T-helper 2 cell (primary cell): ENCODE results near the gene KCNJ1.

Experiments
- DNase-seq, 5 experiments: peaks; one replicate each; pipeline versions ENCODE4 v3.0.0 to v3.0.0-alpha.2; 2012 to 2022

The KCNJ1 gene

DNA sequence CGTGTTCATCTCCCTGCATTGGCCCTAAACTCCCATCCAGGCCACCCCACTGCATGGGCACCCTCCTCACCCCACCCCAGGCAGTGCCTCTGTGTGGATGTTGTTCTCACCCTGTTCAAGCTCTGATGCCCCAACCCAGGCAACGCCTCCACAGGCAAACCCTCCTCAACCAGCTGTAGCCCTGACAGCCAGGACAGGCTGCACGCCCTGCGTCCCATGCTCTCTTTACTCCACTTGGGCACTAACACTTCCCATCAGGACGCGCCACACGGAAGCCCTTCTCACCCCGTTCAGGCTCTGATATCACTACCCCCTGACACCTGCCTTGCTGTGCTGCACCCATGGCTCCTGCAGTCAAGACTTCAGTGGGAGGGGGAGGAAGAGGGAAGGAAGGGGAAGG, 47.9 kb downstream of the KCNJ1 start:
- no peak for DNase-seq

DNA sequence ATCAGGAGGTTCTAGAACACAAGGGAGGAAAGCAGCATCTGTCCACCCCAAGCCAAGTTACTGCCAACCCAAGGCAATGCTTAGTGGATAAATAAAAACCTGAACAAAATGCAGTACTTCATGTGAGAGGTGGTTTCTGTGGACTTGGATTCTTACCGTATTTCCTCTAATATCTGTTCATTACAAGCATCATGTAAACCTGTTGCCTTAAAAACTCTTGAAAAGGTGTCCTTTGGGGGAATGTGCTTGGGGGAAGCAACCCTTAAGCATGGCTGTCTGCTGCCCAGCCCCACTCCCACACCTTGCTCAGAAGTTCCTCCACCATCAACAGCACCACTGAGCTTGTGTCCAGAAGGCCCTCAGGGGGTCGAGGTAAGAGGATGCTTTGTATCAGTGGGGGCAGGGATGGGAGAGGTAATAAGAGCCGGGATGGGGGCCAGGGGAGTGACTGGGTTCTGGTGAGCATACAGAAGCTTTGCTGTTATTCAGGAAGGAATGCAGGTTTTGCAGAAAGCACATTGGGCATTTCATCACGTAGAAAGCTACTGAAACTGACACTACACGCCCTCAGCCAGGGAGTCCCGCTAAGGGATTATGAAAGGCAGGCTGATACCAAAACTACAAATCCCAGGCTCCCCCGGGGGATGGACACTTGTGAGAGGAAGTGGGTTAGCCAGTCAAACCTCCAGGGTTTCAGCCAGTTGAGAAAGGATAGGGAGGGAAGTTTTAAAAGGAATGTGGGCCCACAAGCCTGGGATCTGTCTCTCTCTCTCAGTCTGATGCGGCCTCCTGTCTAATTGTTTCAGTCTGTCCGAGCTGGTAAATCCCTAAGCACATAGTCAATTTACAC, 52.0 kb downstream of the KCNJ1 start:
- DNase-seq = no peak

DNA sequence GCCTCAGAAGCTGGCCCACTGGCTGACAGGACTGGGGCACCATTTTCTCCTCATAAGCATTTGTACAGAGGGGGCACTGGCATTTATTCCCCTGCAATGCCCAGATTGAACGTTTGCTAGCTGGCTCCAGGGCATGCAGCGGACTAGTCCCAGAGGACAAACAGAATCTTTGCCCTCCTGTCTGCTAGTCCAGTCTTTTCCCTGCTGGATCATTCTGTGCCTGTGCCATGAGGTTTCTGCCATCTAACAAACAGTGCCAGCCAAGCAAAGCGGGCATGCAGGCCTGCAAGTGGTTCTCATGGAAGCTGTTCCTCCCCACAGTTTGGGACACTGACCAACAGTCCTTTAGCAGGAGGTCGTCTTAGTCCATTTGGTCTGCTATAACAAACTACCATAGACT, 53.4 kb downstream of the KCNJ1 start:
- DNase-seq = no peak

DNA sequence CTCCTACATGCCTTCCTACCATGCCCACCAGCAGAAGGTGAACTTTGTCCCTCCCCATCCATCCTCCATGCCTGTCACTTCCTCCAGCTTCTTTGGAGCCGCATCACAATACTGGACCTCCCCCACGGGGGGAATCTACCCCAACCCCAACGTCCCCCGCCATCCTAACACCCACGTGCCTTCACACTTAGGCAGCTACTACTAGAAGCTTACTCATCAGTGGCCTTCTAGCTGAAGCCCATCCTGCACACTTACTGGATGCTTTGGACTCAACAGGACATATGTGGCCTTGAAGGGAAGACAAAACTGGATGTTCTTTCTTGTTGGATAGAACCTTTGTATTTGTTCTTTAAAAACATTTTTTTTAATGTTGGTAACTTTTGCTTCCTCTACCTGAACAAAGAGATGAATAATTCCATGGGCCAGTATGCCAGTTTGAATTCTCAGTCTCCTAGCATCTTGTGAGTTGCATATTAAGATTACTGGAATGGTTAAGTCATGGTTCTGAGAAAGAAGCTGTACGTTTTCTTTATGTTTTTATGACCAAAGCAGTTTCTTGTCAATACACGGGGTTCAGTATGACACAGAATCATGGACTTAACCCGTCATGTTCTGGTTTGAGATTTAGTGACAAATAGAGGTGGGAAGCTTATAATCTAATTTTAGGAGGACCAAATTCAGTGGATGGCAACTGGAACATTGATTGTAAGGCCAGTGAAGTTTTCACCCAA, 56.1 kb downstream of the KCNJ1 start:
- no peak for DNase-seq

DNA sequence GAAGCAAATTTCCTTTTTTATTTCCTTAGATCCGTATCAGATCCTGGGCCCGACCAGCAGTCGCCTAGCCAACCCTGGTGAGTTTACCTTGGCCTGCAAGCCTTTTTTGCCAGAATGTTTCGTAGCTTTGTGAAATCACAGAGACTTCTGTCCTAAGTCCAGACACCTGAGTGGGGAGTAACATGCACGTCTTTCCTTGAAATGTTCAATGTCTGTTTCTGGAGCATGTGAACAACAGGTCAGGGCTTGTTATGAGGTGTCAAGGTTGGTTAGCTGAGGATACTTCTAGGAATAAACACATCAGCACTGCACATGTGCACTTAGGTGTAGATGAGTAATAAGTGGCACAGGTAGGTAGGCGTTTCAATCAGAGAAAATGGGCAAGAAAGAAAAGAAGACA, 58.0 kb downstream of the KCNJ1 start:
- DNase-seq = no peak

DNA sequence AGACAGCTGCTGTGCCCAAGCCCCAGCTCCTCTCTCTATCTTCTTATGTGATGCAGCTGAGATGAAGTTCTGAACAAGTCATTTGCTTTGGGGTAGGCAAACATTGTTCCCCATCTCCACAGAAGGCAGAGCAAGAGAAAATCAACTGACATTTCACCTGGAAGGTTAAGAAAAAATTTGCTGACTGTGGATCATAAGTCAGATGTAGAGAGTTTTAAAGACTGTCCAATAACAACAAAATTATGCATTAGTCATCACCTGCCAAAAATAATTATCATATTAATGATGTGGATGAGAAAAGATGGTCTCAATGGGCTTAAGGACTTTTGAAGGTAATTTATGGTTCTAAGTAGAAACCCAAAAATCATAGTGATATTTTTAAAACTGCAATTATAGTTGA, 59.2 kb downstream of the KCNJ1 start:
- no peak for DNase-seq

DNA sequence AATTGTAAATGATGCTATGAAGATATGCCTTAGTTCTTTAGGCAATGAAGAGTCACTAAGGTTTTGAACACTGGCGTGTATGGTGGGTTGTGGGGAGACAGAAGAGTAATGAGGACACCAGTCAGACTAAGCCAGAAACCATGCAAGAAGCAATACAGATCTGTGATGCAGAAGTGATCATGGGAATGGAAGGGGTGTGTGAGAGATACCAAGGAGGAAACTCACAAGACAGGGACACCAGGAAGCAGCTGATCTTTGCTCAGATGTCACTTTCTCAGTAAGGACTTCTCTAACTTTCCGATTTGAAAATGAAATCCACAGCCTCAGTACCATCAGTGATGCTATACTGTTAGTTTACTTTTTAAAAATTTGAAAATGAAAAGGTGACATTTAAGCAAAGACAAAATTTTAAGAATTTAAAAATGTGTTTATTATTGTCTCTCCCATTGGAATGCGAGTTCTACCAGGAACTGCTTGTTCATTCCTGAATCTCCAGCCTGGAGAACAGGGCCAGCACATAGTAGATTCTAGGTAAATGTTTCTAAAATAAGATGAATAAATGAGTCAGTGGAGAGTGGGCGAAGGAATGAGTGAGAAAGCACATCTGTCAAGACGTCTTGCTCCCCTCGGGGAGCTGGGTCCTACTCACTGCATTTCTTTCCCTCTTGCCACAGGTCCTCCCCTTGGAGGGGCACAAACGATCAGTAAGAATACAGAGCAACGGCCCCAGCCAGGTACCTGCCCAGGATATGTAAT, 60.4 kb downstream of the KCNJ1 start:
- DNase-seq = no peak

DNA sequence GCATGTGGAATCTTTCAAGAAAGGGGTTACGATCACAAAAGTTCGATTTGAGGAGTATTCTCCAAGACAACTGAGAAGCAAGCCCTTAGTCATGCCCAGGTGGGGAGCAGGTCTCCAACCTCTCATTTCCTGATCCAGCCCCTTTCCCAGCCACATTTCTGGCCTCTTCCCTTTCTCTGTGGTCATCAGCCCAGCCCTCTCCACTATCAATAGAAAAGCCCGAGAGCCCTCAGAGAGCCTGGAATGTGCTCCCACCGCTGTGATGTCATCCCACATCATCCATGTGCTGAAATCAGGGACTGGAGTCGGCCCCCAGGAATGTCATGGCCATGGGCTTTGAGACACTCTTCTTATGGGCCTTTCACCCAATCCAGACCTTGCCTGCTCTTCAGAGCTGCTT, 62.6 kb downstream of the KCNJ1 start:
- DNase-seq = no peak

DNA sequence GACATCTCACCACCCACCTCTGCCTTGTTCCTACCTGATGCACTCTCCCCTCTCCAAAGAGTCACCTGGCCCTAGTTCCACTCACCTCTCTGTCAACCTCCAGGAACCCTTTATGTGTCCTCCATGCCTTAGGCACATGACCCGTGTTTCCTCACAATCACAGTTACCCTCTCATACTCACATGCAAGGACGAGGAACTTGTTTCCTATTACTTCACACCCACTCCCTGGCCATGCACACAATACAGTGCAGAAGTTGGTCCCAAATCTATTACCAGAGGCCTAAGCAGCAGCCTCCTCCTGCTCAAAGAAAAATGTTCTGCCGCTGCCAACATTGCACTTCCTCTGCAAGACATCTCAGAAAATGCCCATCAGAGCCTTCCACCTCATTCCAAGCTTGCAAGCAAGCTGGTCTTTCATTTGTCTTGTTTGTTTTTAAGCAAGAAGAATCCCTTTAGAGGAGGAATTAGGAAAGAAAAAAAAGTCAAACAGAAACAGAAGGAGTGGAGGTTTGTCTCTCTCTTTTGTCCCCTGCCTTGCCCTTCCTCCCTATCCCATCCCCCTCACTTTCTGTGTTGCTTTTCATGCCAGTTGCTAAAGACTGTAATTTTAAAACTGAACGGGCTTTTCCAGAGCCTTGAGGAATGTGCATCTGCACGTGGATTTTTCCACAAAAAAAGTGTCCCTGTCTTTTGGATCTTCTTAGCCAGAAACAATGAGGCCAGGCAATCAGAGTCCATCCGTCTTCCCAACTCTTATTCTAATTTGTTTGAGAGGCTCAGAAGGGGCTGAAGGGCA, 63.4 kb downstream of the KCNJ1 start:
- DNase-seq = no peak

DNA sequence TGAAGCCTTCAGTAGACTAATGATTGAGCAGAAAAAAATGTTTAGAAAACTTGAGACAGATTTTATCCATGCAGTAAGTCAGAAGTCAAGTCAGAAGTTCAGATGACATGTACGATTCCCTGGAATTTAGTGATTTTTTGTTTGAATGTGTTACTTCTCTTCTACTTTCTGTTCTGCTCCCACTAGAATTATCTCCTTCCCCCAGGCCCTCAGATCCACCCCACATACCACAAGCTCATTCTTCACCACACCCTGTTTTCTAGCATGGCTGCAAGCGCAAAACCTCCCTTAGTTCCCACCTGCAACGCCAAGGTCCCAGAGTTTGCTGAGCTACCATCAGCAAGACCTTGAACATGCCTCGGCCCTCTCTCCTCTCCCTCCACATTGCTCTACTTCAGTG, 64.1 kb downstream of the KCNJ1 start:
- DNase-seq = no peak

DNA sequence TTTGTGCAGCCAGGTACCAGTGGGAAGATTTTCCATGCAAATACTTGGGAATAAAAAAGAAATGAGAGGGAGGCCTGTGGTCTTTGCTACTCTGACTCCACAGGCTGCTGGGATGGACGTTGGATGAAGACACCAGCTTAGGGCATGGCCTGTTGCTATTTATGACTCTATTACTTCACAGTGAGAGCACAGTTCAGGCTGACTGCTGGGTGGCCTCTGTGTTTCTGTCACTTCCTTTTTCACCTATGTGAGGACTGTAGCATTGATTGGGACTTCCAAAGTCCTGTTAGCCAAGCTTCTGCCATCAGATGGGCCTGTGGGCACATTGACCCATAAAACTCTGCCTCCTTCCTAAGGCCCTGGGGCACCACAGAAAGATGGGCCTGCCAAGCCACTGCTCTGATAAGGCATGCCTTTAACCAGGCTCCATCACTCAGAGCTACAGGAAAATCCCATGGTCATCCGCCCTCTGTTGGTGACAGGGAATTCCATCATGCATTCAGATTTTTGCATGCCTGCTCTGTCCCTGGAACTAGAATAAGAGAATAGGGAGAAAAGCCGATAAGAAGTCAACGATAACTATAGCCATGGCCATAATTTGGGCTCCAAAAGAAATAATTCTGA, 64.6 kb downstream of the KCNJ1 start:
- no peak for DNase-seq

DNA sequence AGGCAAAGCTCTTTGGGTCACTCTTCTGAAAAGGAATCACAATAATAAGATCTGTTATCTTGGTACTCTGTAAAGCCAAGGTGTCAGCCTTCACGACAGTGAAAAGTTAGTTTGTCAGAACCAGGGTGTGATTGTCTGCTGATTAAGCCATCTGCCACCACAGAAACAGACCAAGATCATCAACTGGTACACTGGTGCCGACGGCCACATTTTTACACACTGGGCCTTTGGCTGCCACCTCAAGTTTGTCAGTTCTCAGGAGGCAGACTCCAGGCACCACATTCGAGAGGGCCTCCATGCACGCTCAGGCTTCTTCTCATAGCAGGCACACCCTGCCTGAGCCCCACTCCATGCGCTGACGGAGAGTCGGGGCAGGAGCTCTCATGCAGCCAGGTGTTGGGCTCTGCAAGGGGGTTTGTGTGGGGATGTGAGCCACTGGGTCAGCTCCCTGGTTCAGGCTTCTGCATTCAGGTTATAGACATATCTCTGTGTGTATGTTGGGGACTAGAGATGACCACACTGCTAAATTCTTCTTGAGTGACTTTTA, 66.2 kb downstream of the KCNJ1 start:
- DNase-seq = no peak

DNA sequence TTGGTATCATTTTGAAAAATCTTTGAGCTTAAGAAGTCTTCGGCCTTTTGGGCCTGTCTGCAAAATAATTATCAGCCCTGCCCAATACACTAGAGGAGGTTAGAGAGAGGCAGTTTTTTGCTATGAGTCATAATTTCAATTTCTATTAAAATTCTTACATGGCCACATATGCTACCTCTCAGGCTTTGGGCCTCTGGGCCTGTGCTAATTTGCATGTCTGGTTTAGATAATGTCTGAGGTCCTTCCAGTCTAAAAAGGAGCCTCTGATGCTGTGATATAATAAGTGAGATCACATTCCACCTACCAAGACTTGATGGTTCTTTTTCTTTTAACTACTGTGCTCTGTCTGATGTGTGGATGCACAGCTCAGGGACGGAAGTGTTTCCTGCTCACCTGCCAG, 70.8 kb downstream of the KCNJ1 start:
- DNase-seq = no peak

DNA sequence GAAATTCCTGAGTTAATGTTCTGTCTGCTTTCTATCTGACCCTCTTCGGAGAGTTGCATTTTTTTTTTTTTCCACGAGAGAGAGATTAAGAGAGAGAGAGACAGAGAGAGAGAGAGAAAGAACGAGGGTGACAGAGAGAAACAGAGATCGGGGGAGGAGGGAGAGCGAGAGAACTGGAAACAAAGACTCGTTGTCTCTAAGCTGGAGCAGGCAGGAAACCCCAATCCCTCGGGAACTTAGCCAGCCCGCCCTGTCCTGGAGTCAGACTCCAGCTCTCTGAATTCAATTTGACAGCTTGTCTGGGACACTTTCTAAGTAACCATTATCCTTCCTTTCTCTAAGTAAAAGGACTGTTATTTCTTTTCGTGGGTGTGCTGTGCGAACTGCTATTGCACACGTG, 76.9 kb downstream of the KCNJ1 start:
- DNase-seq = no peak

DNA sequence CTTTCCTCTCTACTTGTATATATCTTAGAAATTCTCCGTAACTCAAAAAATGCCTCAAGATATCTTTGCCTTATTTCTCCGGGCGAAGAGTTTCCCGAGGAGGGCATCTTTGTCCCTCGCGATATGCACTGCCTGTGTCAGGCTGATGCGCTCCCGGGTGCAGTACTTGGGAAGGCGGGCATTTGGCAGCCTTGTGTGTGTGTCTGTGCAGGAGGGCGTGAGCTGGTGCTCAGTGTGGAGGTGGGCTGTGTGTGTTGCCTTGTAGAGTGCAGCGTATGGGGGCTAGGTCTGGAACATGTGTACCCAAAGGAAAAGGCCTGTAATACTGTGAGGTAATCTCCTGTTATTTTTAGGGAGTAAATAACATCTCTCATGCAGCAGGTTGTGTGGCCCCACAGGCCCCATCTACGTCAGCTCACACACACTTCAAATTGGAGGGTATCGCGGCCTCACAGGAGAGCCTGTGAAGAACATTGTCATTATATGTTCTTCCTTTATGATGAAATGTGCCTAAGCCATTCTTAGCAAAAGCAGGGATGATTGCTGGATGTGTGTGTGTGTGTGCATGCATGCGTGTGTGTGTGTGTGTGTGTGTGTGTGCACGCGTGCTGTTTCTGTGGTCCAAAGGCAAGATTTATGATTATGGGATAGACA, 77.5 kb downstream of the KCNJ1 start:
- DNase-seq = no peak
